Forelimb muscle (tissue), 1 donor: Measurements from ENCODE around the gene UBE2L5. TPM values are rescaled to one million over a fixed set of nuclear protein-coding genes. Genes with fewer than 3 reads are reported as not detected.
"Not testable (repeated sequence)": the region's sequence is repeated elsewhere in the genome, so short reads cannot be mapped to it uniquely, and the experiment has no call there.

Experiments
- DNase-seq: peaks from one replicate; pipeline ENCODE4 v3.0.0-alpha.2; 2013; ENCODE audit warnings: low read depth
- polyA plus RNA-seq: library from polyadenylated mRNA; unstranded; fragments of 120-200 nt; gene quantifications from one replicate; pipeline ENCODE4 v1.2.1, GENCODE V29; 2013; ENCODE audit not compliant: insufficient read length

UBE2L5 gene
- polyA plus RNA-seq, 1 donor: 0.52 TPM

DNA sequence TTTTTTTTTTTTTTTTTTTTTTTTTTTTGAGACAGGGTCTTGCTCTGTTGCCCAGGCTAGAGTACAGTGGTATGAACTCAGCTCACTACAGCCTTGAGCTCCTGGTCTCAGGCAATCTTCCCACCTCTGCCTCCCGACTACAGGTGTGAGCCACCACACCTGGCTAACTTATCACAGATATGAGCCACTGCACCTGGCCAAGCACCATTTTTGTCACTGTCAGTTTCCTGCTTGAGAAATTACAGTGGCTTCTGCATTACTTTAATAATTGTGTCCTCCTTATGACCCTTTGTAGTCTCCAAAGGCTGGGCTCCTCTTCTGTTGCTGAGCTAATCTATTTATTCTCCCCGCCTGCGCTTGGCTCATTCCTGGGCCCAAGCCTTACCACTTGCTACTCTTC is 16.0 kb downstream of the UBE2L5 start:
- no peak for DNase-seq

DNA sequence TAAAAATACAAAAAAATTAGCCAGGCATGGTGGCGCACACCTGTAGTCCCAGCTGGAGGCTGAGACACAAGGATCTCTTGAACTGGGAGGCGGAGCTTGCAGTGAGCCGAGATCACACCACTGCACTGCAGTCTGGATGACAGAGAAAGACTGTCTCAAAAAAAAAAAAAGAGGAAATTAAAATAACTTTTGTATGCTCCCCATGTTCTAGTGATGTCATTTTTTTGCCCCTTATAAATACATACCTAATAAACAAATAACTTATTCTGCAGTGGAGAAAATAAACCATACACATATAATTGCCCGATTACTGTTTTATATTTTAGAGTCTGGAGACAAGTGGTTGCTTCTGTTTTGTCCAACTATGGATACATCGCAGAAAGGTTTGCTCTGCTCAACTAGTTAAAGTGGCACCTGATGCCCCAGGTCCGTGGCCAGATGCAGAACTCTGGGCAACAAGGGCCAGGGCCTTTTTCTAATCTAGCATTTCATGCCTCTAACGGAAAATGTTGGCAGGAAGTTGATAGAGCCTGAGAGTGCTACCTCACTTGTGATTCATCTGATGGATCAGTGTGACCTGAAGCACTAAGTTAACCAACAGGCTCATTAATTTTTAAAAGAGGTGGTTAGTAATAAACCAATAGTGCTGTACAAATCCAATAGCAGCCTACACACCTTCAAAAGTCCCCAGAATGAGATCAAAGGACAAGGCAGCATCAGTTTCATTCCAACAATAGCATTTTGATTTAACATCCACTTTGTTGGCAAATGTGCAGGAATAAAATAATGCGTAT is 18.8 kb downstream of the UBE2L5 start:
- no peak for DNase-seq

DNA sequence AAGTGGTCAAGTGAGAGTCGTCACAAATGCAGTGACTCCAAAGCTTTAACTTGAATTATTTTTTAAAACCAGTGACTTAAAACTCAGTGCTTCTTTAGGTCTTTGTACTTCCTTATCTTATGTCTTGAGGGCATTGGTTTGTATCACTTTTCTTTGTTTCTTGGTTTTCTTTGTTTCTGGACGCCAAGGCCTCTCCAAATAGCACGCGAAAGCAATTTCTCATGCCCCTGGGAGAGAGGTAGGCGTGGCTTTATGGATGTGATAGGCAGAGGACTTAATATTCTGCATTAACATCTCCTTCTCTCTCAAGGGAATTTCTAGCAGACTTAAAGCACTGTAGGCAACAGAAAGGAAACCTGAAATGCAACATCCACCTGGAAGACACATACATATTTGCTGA is 20.6 kb downstream of the UBE2L5 start:
- DNase-seq: no peak

DNA sequence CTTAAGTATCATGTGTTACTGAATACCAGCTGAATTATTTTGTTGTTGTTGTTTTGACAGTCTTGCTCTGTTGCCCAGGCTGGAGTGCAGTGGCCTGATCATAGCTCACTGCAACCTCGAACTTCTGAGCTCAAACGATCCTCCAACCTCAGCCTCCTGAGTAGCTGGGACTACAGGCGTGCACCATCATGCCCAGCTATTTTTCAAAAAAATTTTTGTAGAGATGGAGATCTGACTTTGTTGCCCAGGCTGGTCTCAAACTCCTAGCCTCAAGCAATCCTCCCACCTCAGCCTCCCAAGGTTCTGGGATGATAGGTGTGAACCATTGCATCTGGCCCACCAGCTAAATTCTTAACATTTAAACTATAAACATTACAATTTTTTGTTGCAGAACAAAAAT is 21.2 kb downstream of the UBE2L5 start:
- not testable (repeated sequence) for DNase-seq

DNA sequence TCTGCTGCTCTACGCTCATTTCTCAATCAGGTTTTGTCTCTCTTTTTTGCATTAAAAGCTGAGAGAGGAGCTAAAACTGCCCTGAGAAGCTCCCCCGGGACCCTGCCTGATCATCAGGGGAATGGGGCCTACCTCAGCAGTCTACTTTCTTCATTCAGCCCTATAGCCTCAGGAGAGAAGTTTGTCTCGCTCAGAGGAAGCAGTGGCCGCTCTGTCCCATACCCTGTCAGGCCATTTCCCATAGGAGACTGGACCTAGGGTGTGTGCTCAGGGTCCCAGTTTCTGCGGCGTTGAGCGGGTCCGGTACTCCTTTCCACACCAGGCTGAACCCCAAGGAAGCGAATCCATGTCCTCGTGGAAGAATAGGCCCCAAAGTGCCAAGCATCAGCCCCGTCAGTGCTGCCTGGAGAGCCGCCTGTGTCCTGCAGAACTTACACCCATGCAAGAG is 21.7 kb downstream of the UBE2L5 start:
- DNase-seq: no peak

DNA sequence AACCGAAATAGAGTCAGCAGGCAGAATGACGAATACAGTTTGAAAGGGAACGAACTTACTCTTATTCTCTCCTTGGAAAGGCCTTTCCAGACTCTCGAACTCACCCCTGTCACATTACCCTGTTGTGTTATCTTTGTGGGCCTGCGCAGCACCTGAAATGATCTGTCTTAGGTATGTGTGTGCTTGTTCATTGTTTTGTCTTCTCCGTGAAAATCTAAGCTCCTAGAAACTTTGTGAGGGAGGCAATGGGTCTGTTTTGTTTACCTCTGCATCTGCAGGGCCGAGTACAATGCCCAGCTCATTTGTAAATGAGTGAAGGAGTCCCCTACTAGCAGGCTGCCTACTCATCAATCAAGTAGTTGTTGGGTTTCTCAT is 23.8 kb downstream of the UBE2L5 start:
- no peak for DNase-seq

DNA sequence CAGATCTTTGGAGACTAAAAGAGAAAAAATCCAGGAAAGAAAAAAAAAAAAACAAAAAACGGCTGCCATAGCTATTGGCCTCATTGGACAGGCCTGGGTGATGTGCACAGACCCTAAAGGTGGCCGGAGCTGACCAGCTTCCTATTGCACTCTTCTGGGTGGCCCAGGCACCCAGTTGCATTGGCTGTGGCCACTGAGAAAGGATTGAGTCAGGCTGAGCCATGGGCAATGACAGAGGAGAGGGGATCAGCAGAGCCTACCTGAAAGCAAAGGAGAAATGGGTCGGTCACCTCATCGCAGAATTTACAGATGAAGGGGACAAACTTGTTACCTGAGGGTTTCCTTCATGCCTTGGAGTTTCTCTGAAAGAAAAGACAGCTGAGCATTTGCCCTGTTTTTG is 26.1 kb downstream of the UBE2L5 start:
- no peak for DNase-seq

DNA sequence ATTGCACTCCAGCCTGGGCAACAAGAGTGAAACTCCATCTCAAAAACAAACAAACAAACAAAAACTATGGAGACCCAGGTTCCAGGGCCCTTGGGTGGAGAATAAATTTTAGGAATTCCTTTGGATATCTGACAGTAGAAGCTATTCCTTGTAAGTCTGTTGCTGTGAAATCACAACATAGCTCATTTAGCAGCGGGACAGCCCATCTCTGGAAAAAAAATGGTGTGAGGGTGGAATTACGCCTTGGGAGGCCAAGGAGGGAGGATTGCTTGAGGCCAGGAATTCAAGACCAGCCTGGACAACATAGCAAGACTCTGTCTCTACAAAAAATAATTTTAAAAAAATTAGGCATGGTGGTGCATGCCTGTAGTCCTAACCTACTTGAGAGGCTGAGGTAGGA is 27.8 kb downstream of the UBE2L5 start:
- no peak for DNase-seq

DNA sequence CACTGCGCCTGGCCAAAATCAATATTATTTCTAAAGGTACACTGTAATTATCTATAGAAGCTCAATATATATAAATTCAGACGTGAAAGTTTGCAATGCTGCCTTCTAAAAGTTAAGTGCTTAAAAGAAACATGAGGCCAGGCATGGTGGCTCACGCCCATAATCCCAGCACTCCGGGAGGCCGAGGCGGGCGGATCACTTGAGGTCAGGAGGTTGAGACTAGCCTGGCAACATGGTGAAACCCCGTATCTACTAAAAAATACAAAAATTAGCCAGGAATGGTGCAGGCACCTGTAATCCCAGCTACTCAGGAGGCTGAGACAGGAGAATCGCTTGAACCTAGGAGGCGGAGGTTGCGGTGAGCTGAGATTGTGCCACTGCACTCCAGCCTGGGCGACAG is 29.2 kb downstream of the UBE2L5 start:
- not testable (repeated sequence) for DNase-seq

DNA sequence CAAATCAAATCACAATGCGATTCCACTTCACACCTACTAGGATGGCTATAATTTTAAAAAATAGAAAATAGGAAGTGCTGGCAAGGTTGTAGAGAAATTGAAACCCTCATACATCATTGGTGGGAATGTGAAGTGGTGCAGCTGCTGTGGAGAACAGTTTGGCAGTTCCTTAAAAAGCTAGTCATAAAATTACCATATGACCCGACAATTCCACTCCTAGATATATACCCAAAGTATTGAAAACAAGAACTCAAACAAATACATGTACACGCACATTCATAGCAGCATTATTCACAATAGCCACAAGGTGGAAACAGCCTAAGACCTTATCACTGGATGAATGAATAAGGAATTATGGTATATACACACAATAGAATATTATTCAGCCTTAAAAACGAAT is 31.4 kb downstream of the UBE2L5 start:
- DNase-seq: no peak

DNA sequence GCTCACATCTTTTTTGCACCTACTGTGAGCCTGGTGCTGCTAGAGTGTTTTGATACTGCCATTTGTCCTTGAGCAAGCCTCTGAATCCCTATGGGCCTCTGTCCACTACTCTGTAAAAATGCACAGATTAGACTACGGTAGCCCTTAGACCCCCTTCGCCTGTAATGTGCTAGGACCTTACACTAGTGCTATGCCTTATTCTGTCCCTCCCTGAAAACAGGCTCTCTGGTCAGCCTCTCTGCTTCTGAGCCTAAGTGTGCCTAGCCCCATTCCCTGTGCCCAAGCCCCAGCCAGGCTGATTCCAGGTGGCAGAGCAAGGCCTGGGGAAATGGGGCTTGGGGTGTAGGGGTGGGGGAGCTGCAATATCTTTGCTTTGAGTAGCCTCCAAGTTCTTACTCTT is 32.7 kb downstream of the UBE2L5 start:
- no peak for DNase-seq

DNA sequence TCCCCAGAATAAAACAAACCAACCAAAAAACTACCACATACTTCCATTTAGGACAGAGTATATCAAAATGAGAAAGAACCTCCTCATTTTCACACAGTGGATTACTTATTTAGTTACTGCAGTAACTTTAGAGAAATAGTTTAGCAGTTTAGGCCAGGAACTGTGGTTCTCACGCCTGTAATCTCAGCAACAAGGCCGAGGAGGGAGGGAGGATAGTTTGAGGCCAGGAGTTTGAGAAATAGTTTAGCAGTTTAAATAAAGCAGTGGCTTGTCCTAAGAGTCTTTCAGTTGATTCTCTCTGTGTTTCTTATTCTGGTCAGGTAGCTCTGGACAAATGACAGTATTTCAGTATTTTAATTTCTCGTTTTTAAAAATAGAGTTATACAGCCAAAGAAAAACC is 34.0 kb downstream of the UBE2L5 start:
- DNase-seq: no peak

DNA sequence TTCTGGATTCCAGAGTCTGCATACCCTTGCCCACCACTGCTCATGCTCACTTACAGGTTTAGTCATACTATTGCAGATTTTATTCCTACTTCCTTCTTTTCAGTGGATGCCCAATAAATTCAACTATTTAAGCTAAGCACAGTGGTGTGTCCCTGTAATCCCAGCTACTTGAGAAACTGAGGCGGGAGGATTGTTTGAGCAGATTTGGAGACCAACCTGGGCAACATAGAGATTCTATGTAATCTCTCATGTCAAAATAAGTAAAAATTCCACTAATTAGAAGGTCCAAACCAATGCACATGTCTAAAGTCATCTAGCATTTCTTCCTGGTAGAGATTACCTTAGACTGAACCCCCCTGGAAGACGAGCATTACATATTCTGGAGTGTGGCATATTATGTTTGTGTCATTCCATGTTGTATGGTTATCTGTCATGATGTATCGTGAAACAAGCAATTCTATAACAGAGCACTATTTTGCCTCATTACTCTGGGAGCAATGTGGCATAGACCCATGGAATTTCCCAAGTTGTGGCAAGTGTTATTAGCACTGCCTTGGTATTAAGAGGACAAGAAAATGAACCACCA is 35.1 kb downstream of the UBE2L5 start:
- no peak for DNase-seq

DNA sequence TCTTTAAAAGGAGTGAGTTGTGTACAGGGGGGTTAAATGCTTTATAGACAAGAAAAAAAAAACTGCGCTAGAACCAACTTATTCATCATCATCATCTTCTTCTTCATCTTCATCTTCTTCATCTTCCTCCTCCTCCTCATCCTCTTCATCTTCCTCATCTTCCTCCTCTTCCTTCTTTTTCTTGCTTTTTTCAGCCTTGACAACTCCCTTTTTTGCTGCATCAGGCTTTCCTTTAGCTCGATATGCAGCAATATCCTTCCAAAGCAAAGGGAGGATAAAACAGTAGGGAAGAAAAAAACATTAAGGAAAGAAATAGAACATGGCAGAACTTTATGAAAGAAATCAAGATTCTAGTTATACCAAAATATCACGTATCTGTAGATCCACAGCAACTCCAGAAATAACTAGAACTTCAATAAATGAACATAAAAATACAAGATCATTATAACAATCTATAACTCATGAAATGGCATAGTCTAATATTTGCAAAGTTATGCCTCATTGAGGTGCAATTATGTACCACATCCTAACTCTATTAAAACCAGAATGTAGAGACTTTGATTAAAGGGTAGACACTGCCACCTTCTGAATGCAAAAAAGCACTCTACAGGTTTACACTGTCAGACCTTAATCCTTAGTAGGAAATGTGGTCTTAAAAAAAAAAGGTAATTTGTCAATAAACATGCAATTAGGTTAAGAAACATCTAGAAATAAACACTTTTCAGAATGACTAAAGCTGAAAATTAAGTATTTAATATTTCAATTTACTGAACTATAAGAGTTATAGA is 39.2 kb downstream of the UBE2L5 start:
- DNase-seq: peak; percentile 41

DNA sequence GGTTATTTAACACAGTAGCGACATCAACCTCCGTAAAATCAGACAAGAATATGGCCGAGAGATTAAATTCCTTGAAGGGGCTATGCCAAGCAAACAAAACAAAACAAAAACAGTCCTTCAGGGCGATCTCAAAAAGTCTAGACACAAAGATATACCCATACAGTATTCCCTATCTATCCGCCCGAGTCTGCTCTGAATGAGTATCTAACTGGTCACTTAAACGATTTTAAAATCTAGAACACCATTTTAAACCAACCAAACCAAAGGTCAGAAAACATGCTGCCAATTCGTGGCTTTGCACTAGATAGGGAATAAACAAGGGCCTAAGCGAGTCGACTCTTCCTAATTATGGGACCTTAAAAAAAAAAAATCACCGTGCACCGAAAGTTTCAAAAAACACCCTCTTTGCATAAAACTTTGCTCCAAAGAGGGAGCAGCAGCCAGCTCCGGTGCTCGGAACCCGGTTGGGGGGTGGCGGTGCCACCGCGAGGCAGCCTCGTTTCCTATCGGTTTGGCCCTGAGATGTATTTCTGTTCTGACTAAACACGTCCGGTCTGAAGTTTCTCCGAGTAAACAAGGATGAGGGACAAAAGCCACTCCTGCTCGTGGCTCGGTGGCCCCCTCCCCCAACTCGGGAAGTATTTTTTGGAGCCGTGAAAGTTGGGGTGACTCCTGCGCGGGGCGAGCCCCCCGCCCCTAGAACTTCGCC is 41.6 kb downstream of the UBE2L5 start:
- peak; percentile 36 for DNase-seq

DNA sequence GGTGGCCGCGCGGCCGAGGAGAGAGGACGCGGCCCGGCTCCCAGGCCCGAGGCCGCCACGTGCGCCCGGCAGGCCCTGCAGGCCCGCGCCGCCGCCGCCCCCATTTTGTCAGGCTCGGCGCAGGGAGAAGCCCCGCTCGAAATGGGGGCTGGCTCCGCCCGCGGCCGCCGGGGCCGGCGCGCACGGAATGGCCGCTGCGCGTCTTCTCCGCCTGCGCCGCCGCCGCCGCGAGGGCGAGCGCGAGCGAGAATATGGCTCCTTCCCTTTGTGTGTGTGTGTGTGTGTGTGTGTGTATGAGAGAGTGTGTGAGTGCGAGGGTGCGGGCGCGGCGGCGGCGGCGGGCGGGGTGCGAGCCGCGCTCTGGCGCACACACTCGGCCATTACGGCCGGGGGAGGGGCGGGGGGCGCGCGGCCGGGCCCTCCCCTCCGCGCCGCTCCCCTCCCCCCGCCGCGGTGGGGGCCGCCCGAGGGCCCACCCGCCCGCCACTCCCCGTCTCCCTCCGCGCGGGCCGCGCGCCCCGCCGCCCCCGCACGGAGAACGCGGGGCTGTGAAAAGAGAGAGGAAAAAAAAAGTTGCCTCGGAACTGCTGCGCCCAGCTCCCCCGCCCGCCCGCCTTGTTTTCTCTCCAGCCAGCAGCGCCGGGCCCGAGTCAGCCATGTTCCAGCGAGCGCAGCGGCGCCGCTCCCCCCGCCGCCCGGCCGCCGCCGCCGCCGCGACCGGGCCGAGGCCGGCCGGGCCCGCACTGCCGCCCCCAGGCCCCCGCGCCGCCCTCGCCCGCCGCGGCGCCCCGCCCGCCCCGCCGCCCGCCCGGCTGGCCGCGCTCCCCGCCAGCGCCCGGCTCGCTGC is 42.4 kb downstream of the UBE2L5 start:
- peak; percentile 34 for DNase-seq

DNA sequence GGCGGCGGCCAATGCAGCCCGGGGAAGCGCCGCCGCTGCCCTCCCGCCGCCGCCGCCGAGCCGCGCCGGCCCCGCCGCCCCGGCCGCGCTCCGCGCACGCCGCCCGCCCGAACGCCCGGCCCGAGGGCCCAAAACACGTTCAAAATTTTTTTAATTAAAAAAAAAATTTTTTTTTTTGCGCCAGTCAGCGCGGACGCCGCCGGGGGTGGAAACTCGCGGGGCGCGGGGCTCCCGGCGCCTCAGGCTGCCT is 43.0 kb downstream of the UBE2L5 start:
- DNase-seq: no peak

DNA sequence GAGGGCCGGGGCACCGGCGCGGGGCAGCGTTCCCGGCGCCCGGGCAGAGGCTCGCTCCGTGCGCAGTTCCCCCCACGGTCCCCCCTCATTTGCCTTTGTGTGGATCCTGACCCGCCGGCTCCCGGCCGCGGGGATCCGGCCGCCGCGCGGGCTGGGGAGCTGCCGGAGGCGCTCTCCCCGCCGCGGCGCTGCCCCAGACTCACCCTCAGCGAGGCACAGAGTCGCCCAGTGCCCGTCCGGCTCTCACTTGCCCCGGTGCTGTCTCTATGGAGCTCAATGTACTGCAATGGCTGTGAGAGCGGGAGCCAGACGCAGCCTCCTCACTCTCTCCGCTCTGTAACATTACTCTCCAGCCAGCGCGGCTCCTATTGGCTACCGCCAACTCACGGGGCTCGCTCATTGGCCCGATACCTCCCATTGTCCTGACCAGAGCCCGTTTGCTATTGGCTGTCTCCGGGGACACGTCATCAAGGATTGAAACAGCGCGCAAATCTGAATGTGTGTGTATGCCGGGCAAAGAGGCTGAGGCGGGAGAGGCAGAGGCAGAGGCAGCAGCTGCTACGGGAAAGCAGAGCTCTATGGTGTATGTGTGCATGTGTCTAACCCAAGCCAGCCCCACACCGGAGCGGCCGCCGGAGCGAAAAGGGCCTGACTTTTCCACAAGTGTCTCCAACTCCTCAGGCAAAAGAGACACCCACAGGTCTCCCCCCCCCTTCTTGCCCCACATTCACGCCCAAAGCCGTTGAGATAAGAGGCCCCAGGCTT is 43.5 kb downstream of the UBE2L5 start, which contains the start of gene HMGB1:
Gene HMGB1, minus strand, starts transcription at position 344 of the 765 bp plus-strand sequence. CDS start 2,256 bp downstream, outside the sequence.
- peak; percentile 98 for DNase-seq

DNA sequence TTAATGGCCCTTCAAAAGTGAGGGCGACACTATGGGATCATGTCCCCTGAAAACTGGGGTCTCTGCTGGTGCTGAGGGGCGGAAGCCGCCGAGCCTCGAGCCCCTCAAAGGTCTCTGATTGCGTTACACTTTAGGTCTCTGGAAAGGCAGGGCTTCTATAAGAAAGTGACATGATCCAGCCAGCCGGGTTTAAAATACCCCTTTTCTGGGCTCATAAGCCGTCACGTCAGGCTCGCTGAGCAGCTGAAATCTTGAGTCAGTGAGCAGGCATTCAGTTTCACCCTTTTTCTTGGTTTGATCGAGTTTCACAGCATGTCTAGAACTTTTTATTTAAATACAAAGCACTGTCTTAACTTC is 44.0 kb downstream of the UBE2L5 start:
- no peak for DNase-seq

DNA sequence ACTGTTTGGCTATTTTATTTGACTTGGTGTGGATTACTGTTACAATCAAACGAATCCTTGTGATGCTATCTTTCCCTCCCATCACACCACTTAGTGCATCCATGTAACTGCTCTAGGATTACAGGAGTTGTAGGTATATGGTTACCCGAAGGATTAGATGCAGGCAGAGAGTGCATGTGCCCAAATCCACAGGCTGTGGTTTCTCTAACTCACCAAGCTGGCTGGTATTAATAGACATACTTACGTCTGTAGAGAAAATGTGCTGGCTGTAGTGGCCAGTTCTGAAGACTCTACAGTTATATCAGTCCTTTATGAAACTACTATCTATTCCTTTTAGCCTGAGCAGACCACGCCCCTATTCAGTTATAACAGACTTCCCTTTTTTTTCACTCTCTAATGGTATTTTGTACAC is 44.6 kb downstream of the UBE2L5 start:
- no peak for DNase-seq

DNA sequence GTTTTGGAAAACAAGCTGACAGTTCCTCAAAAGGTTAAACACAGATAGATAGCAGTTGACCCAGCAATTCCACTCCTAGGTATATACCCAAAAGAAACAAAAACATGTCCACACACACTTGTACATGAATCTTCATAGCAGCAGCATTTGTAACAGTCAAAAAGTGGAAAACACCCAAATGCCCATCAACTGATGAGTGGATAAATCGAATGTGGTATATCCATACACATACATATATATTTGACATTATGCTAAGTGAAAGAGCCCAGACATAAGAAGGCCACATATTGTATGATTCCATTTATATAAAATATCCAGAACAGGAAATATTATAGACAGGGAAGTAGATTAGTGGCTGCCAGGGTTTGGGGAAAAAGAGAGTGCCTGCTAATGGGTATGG is 51.4 kb downstream of the UBE2L5 start:
- DNase-seq: no peak
